HepG2 (cell line): ENCODE measurements around the gene WNT3. TPM values are rescaled to one million over a fixed set of nuclear protein-coding genes. Genes with fewer than 3 reads are reported as not detected.
A peak's percentile ranks its signal among the peaks of the same experiment; 100 is the strongest.

Source experiments
- ATAC-seq: fragments of 200-7000 bp; cut with Tn5 transposase; 3 replicates; pipeline ENCODE4 v1.9.1; 2020; ENCODE audit warnings: mild to moderate bottlenecking, moderate library complexity
- BruUV-seq: library from RNA; stranded (reverse); fragments of 400-500 nt; replicated peaks from 2 replicates; lab custom pipeline; 2021; lab: Mats Ljungman, UMichigan
- CTCF ChIA-PET: fragments of 300-600 bp; formaldehyde crosslinking; extraction: SDS; loops from one replicate; lab custom pipeline; 2021; ENCODE audit warnings: low total read pairs, inconsistent platforms, low intra/inter-chr PET ratio; lab: Yijun Ruan, JAX
- POLR2A ChIA-PET: fragments of 350-600 bp; sonication (Branson Sonifier 250); formaldehyde crosslinking; loops from one replicate; lab custom pipeline; 2020; ENCODE audit warnings: antibody characterized with exemption, inconsistent platforms; lab: Yijun Ruan, JAX
- DNase-seq: peaks from one replicate; pipeline ENCODE4 v3.0.0-alpha.2; 2015; ENCODE audit warnings: low spot score
- FAIRE-seq: peaks from 3 replicates; lab custom pipeline; 2011; peaks lifted over from hg19 to GRCh38; lab: Jason Lieb, UNC
- H2AFZ ChIP-seq: one replicate; pipeline ENCODE4 v1.6.1; 2011; ENCODE audit warnings: low read length, inconsistent platforms
- H3K27ac ChIP-seq: fragments of 300-600 bp; 3 replicates; pipeline ENCODE4 v1.8.0; 2011; ENCODE audit warnings: mixed run types, mild to moderate bottlenecking, mixed read lengths, low read length, inconsistent platforms; ENCODE audit not compliant: insufficient read depth; ENCODE audit errors: extremely low read length
- H3K27me3 ChIP-seq, 2 experiments: fragments of 200-600 bp in 1 of 2; 2 replicates in 1 of 2; 3 replicates in 1 of 2; pipeline versions ENCODE4 v1.6.0 to v1.8.0; 2011; ENCODE audit warnings: low read length in 2 of 2, mild to moderate bottlenecking in 2 of 2, moderate library complexity in 2 of 2, inconsistent platforms in 1 of 2; ENCODE audit not compliant: insufficient read depth in 2 of 2, control insufficient read depth in 1 of 2
- H3K36me3 ChIP-seq, 2 experiments: fragments of 200-600 bp in 1 of 2; replicated peaks in 1 of 2; 2 replicates in 1 of 2; 3 replicates in 1 of 2; pipeline versions ENCODE4 v1.5.1 to v1.8.0; 2011; ENCODE audit warnings: low read length in 2 of 2, inconsistent platforms in 1 of 2; ENCODE audit not compliant: insufficient read depth in 2 of 2, control insufficient read depth in 1 of 2
- H3K4me1 ChIP-seq: 2 replicates; pipeline ENCODE4 v1.5.1; 2012; ENCODE audit warnings: low read length, inconsistent platforms; ENCODE audit not compliant: insufficient read depth
- H3K4me2 ChIP-seq: 2 replicates; pipeline ENCODE4 v1.6.0; 2011; ENCODE audit warnings: low read depth, low read length, inconsistent platforms
- H3K4me3 ChIP-seq, 3 experiments: fragments of 200-600 bp in 1 of 3; sonication (generic), shearing (Covaris generic) in 1 of 3; replicated peaks in 1 of 3; 2 replicates each; pipeline ENCODE4 v1.5.1; 2011 to 2016; ENCODE audit warnings: low read length in 3 of 3, inconsistent platforms in 2 of 3, low read depth in 2 of 3, mild to moderate bottlenecking in 2 of 3, control low read depth in 1 of 3, mixed read lengths in 1 of 3; ENCODE audit not compliant: insufficient read depth in 1 of 3
- H3K79me2 ChIP-seq: one replicate; pipeline ENCODE4 v1.6.1; 2011; ENCODE audit warnings: low read length, inconsistent platforms; ENCODE audit not compliant: insufficient read depth
- H3K9ac ChIP-seq: 2 replicates; pipeline ENCODE4 v1.6.0; 2011; ENCODE audit warnings: mild to moderate bottlenecking, low read depth, low read length, inconsistent platforms; ENCODE audit not compliant: insufficient read depth
- H3K9me3 ChIP-seq: 2 replicates; pipeline ENCODE4 v1.5.1; 2012; ENCODE audit warnings: mild to moderate bottlenecking, low read length
- H4K20me1 ChIP-seq: 2 replicates; pipeline ENCODE4 v1.6.0; 2011; ENCODE audit warnings: inconsistent platforms, mild to moderate bottlenecking, low read length, moderate library complexity; ENCODE audit not compliant: insufficient read depth
- ZNF629 ChIP-seq: sonication (generic); formaldehyde crosslinking; conservative IDR thresholded peaks from 2 replicates; pipeline ENCODE4 v1.5.0; 2020; ENCODE audit warnings: missing genetic modification reagents
- WGBS: methylation state at CpG from one replicate; pipeline ENCODE4 v1.1.6; 2017; ENCODE audit warnings: low lambda C conversion rate; 5-methylcytosine and 5-hydroxymethylcytosine counted together
- in situ Hi-C: cut with HindIII; loops from 2 replicates; pipeline ENCODE4 v1.10.0; 2017; ENCODE audit warnings: low pct_unique_long_range_greater_than_20kb; ENCODE audit not compliant: extremely low pct_ligation_motif_present
- intact Hi-C: fragments of 100-400 bp; cut with micrococcal nuclease; formaldehyde crosslinking; loops from one replicate; pipeline ENCODE4 v1.10.0; 2022; ENCODE audit not compliant: unreplicated experiment
- polyA plus RNA-seq, 8 experiments: library from polyadenylated mRNA; depleted of rRNA in 3 of 8; stranded (reverse) in 7 of 8; unstranded in 1 of 8; fragments of >200 nt; fragmentation: Illumina TruSeq in 4 of 8; extraction: Trizol in 4 of 8; gene quantifications; 2 replicates each; pipeline versions ENCODE4 v1.2.1 to v1.2.3, GENCODE V29; 2011 to 2016; ENCODE audit warnings: low read depth in 4 of 8, missing spikeins in 1 of 8, mixed read lengths in 1 of 8; ENCODE audit not compliant: insufficient read depth in 1 of 8
- total RNA-seq, 5 experiments: library from RNA; depleted of rRNA; stranded (reverse); fragments of >200 nt; fragmentation: Illumina TruSeq; extraction: Trizol; gene quantifications; 2 replicates each; pipeline ENCODE4 v1.2.3, GENCODE V29; 2016; ENCODE audit warnings: low read depth in 1 of 5
- TF ChIP-seq, protein P1 (sequence below): sonication (generic); formaldehyde crosslinking; IDR thresholded peaks from 2 replicates; pipeline ENCODE4 v1.8.0; 2022; ENCODE audit warnings: missing genetic modification reagents, mild to moderate bottlenecking, moderate library complexity, borderline replicate concordance

Gene WNT3
- total and polyA plus RNA-seq, 2 of the 13 experiments (the other 11 are each of a cell fraction or from before 2014, with no cell fraction given), result 8.5 to 10.3 TPM

- H3K27me3 ChIP-seq, result peaks cover 2 to 30% of the 10 kb centered on the region in 2 experiments; a peak in 4 of 5 replicates
- 0 out of 2 replicates have a peak, but pooled peaks have one; percentile 6 for TF ChIP-seq ZNF629 (CRISPR knock-in tag)
- TF ChIP-seq, protein P1, sequence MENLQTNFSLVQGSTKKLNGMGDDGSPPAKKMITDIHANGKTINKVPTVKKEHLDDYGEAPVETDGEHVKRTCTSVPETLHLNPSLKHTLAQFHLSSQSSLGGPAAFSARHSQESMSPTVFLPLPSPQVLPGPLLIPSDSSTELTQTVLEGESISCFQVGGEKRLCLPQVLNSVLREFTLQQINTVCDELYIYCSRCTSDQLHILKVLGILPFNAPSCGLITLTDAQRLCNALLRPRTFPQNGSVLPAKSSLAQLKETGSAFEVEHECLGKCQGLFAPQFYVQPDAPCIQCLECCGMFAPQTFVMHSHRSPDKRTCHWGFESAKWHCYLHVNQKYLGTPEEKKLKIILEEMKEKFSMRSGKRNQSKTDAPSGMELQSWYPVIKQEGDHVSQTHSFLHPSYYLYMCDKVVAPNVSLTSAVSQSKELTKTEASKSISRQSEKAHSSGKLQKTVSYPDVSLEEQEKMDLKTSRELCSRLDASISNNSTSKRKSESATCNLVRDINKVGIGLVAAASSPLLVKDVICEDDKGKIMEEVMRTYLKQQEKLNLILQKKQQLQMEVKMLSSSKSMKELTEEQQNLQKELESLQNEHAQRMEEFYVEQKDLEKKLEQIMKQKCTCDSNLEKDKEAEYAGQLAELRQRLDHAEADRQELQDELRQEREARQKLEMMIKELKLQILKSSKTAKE (CRISPR knock-in tag), result no peak
- TF ChIP-seq, all 625 proteins: peak for 1
Observed at GRCh38 chr17:46848534-46848933, 30.0 kb upstream of the WNT3 start.

More at GRCh38 chr17:46848534-46848933, 30.0 kb upstream of the WNT3 start:
- intact Hi-C loops (no loop called here), in situ Hi-C loops (loop anchor here (25.0 kb wide), 1 partner anchor 836 kb away; no protein-coding TSS in a partner anchor)
- H3K4me1 ChIP-seq, result peaks cover 49% of the 10 kb centered on the region
- POLR2A ChIA-PET, result interaction anchor here (1.2 kb wide), 1 partner anchor 15 kb away, joined by 3 read pairs; no protein-coding TSS in a partner anchor
- no peaks in the 10 kb centered on the region for H4K20me1 ChIP-seq
- no peaks in the 10 kb centered on the region; the same call in 1 of the 2 replicates for H3K9me3 ChIP-seq
- CTCF ChIA-PET, result no interaction called here
- H2AFZ ChIP-seq, result no peak overlapping the region
- H3K9ac ChIP-seq, result no peak overlapping the region
- WGBS, result 23% methylated on average over 6 of the region's 6 CpGs
- BruUV-seq, result no TSS peak
- no peaks in the 10 kb centered on the region for H3K36me3 ChIP-seq
- H3K79me2 ChIP-seq, result no peaks in the 10 kb centered on the region
- DNase-seq, result no peak
- FAIRE-seq, result no peak
- ATAC-seq, result no peak
- no peak overlapping the region for H3K27ac ChIP-seq
- H3K4me3 ChIP-seq, result no peak overlapping the region
- H3K4me2 ChIP-seq, result no peak overlapping the region
